Ovary (tissue), 3 donors: ENCODE results near the gene UNC13C.

Experiments
- CTCF ChIP-seq, 3 donors: fragments of 450-650 bp in 2 of 3; fragments of 200-600 bp in 1 of 3; IDR thresholded peaks; one replicate each; pipeline versions ENCODE4 v1.5.1 to v1.8.0; 2016 to 2022; ENCODE audit warnings: antibody characterized with exemption in 3 of 3, mild to moderate bottlenecking in 1 of 3
- POLR2A ChIP-seq: fragments of 450-650 bp; IDR thresholded peaks from one replicate; pipeline ENCODE4 v1.6.1; 2017; ENCODE audit warnings: antibody characterized with exemption, mild to moderate bottlenecking, moderate library complexity
- donor health status: DM: no; HTN: no; CAD: no.

- TF ChIP-seq POLR2A = no peak
- TF ChIP-seq CTCF (IDR thresholded peaks at IDR 0.05) = no peak
Observed at GRCh38 chr15:54109014-54109413, 130.8 kb downstream of the UNC13C start.
